HCT116 (cell line): ENCODE results near the gene EVX2. TPM values are rescaled to one million over a fixed set of nuclear protein-coding genes. Genes with fewer than 3 reads are reported as not detected.

Experiments
- ATAC-seq: fragments of 200-7000 bp; cut with Tn5 transposase; 2 replicates; pipeline ENCODE4 v1.9.1; 2020; ENCODE audit warnings: mild to moderate bottlenecking, moderate library complexity
- BruUV-seq: library from RNA; stranded (reverse); fragments of 400-500 nt; replicated peaks from 2 replicates; lab custom pipeline; 2021; lab: Mats Ljungman, UMichigan
- CTCF ChIA-PET: fragments of 300-600 bp; sonication (Branson Sonifier 250); formaldehyde crosslinking; loops from one replicate; lab custom pipeline; 2021; ENCODE audit warnings: antibody characterized with exemption; lab: Charles Lee
- POLR2A ChIA-PET: fragments of 300-600, 350-600 bp; sonication (Branson Sonifier 250); formaldehyde crosslinking; loops from one replicate; lab custom pipeline; 2021; ENCODE audit warnings: antibody characterized with exemption; lab: Charles Lee
- RAD21 ChIA-PET, 2 experiments: fragments of 300-600 bp; sonication (Branson Sonifier 250); formaldehyde crosslinking; loops; one replicate each; lab custom pipeline; 2023; ENCODE audit warnings: low total read pairs in 2 of 2; ENCODE audit not compliant: uncharacterized antibody in 2 of 2, unreplicated experiment in 2 of 2, low non-redundant PET in 1 of 2; lab: Charles Lee
- DNase-seq: peaks from one replicate; pipeline ENCODE4 v3.0.0-alpha.2; 2010; ENCODE audit warnings: low read depth, low spot score
- H2AFZ ChIP-seq: fragments of 200-600 bp; shearing (Covaris generic), sonication (generic); 2 replicates; pipeline ENCODE4 v1.6.1; 2017; ENCODE audit warnings: low read depth, mixed run types, mixed read lengths, antibody characterized with exemption, low read length; ENCODE audit not compliant: poor library complexity, severe bottlenecking
- H3K27ac ChIP-seq: 2 replicates; pipeline ENCODE4 v1.5.1; 2012; ENCODE audit warnings: low read depth, low read length
- H3K27me3 ChIP-seq: fragments of 200-600 bp; sonication (generic); 2 replicates; pipeline ENCODE4 v1.6.1; 2016; ENCODE audit warnings: mixed run types, low read length, mixed read lengths; ENCODE audit not compliant: insufficient read depth
- H3K36me3 ChIP-seq, 2 experiments: fragments of 200-500 bp in 1 of 2; fragments of 200-600 bp in 1 of 2; sonication (Bioruptor generic) in 1 of 2; sonication (generic) in 1 of 2; 2 replicates each; pipeline versions ENCODE4 v1.5.1 to v1.6.1; 2014 to 2016; ENCODE audit warnings: low read length in 2 of 2, inconsistent platforms in 1 of 2, mixed read lengths in 1 of 2, mixed run types in 1 of 2; ENCODE audit not compliant: insufficient read depth in 2 of 2, control insufficient read depth in 1 of 2
- H3K4me1 ChIP-seq, 2 experiments: fragments of 200-600 bp in 1 of 2; sonication (generic) in 1 of 2; 2 replicates each; pipeline versions ENCODE4 v1.5.1 to v1.6.1; 2012 to 2017; ENCODE audit warnings: low read length in 2 of 2, inconsistent platforms in 1 of 2, mild to moderate bottlenecking in 1 of 2, mixed read lengths in 1 of 2, mixed run types in 1 of 2, moderate library complexity in 1 of 2; ENCODE audit not compliant: insufficient read depth in 2 of 2, control insufficient read depth in 1 of 2
- H3K4me2 ChIP-seq: fragments of 200-600 bp; sonication (generic); 2 replicates; pipeline ENCODE4 v1.6.1; 2017; ENCODE audit warnings: mixed run types, low read length, mixed read lengths
- H3K4me3 ChIP-seq, 2 experiments: fragments of 200-600 bp in 1 of 2; sonication (generic) in 1 of 2; replicated peaks in 1 of 2; 2 replicates each; pipeline ENCODE4 v1.5.1; 2011 to 2016; ENCODE audit warnings: low read length in 2 of 2, control low read depth in 1 of 2, low read depth in 1 of 2, mild to moderate bottlenecking in 1 of 2, mixed read lengths in 1 of 2, mixed run types in 1 of 2
- H3K79me2 ChIP-seq: fragments of 200-600 bp; sonication (generic); 2 replicates; pipeline ENCODE4 v1.6.1; 2017; ENCODE audit warnings: mild to moderate bottlenecking, mixed run types, low read length, moderate library complexity, mixed read lengths; ENCODE audit not compliant: insufficient read depth
- H3K9ac ChIP-seq: fragments of 200-600 bp; sonication (generic); 2 replicates; pipeline ENCODE4 v1.6.1; 2016; ENCODE audit warnings: low read length, mixed read lengths
- H3K9me2 ChIP-seq: fragments of 200-600 bp; sonication (generic), shearing (Covaris generic); 2 replicates; pipeline ENCODE4 v1.6.1; 2017; ENCODE audit warnings: mixed run types, mild to moderate bottlenecking, moderate library complexity; ENCODE audit not compliant: insufficient read depth
- H3K9me3 ChIP-seq, 2 experiments: fragments of 200-500 bp in 1 of 2; fragments of 200-600 bp in 1 of 2; sonication (Bioruptor generic) in 1 of 2; sonication (generic) in 1 of 2; 2 replicates each; pipeline ENCODE4 v1.6.1; 2014 to 2017; ENCODE audit warnings: low read length in 2 of 2, mixed read lengths in 2 of 2, inconsistent platforms in 1 of 2, low read depth in 1 of 2, mild to moderate bottlenecking in 1 of 2, mixed run types in 1 of 2, moderate library complexity in 1 of 2; ENCODE audit not compliant: control insufficient read depth in 1 of 2, insufficient read depth in 1 of 2
- H4K20me1 ChIP-seq: fragments of 200-600 bp; sonication (generic), shearing (Covaris generic); 2 replicates; pipeline ENCODE4 v1.6.1; 2017; ENCODE audit warnings: mixed run types, mild to moderate bottlenecking, moderate library complexity; ENCODE audit not compliant: insufficient read depth
- EZH2 ChIP-seq: fragments of 200-600 bp; sonication (generic); IDR thresholded peaks from 2 replicates; pipeline ENCODE4 v1.6.1; 2017; ENCODE audit warnings: antibody characterized with exemption, mixed run types
- JUND ChIP-seq: IDR thresholded peaks from 2 replicates; pipeline ENCODE4 v1.6.1; 2012
- POLR2A ChIP-seq: IDR thresholded peaks from 2 replicates; pipeline ENCODE4 v1.7.0; 2011; ENCODE audit warnings: borderline replicate concordance; ENCODE audit not compliant: insufficient read depth, insufficient read length; ENCODE audit errors: extremely low read depth
- POLR2AphosphoS5 ChIP-seq: IDR thresholded peaks from 2 replicates; pipeline ENCODE4 v1.6.1; 2011; ENCODE audit warnings: mild to moderate bottlenecking, low read depth, low read length, moderate library complexity
- SIN3A ChIP-seq: IDR thresholded peaks from 2 replicates; pipeline ENCODE4 v1.6.1; 2012; ENCODE audit warnings: low read depth
- SP1 ChIP-seq: IDR thresholded peaks from 2 replicates; pipeline ENCODE4 v1.6.1; 2012; ENCODE audit warnings: low read depth
- SRF ChIP-seq: IDR thresholded peaks from 2 replicates; pipeline ENCODE4 v1.6.1; 2012; ENCODE audit warnings: low read depth
- YY1 ChIP-seq: IDR thresholded peaks from 2 replicates; pipeline ENCODE4 v1.6.1; 2011; ENCODE audit warnings: low read length, low read depth, moderate library complexity, mild to moderate bottlenecking; ENCODE audit not compliant: insufficient replicate concordance; ENCODE audit errors: extremely low read depth
- intact Hi-C: fragments of 100-400 bp; cut with micrococcal nuclease; formaldehyde crosslinking; loops from 2 replicates; pipeline ENCODE4 v1.10.0; 2022
- total RNA-seq: library from RNA; stranded (reverse); gene quantifications from one replicate; pipeline ENCODE4 v1.2.1, GENCODE V29; 2021; ENCODE audit not compliant: unreplicated experiment

Gene EVX2
- total RNA-seq, 1 experiment from 2014 or later, result not detected

- intact Hi-C loops, result loop anchor here (2.0 to 5.0 kb wide), 3 partner anchors 682 to 1324 kb away; no protein-coding TSS in a partner anchor
- Histone ChIP-seq H3K4me3 (peak overlapping the region; percentile 46 to 64), H3K9me3 (no peaks in the 10 kb centered on the region), H3K27me3 (no peaks in the 10 kb centered on the region), H3K9me2 (no peaks in the 10 kb centered on the region), H3K4me2 (peak overlapping the region; percentile 96), H3K79me2 (no peaks in the 10 kb centered on the region), H4K20me1 (no peaks in the 10 kb centered on the region), H3K4me1 (peaks cover 5 to 18% of the 10 kb centered on the region in 2 experiments; a peak in 3 of 4 replicates), H3K27ac (no peak overlapping the region), H3K9ac (peak overlapping the region; percentile 60; the same call in 1 of the 2 replicates), H3K36me3 (no peaks in the 10 kb centered on the region), H2AFZ (peak overlapping the region; percentile 96)
- TF ChIP-seq SRF (0 out of 2 replicates have a peak, but pooled peaks have one; percentile 19), POLR2A (no peak), YY1 (no peak), JUND (no peak), SIN3A (no peak), SP1 (no peak), EZH2 (no peak)
- no peak for ATAC-seq
- ChIA-PET POLR2A (interaction anchor here (0.5 to 0.6 kb wide), 2 partner anchors 210 to 519 kb away, joined by 3 to 4 read pairs; no protein-coding TSS in a partner anchor), CTCF (interaction anchor here (0.6 to 2.6 kb wide), 9 partner anchors 406 to 1399 kb away, joined by 3 to 24 read pairs (median 6); no protein-coding TSS in a partner anchor), RAD21 (no interaction called here)
- no TSS peak for BruUV-seq
- DNase-seq, result no peak
These were observed 12.7 kb upstream of the EVX2 start for GRCh38 chr2:176096243-176096985.

DNA sequence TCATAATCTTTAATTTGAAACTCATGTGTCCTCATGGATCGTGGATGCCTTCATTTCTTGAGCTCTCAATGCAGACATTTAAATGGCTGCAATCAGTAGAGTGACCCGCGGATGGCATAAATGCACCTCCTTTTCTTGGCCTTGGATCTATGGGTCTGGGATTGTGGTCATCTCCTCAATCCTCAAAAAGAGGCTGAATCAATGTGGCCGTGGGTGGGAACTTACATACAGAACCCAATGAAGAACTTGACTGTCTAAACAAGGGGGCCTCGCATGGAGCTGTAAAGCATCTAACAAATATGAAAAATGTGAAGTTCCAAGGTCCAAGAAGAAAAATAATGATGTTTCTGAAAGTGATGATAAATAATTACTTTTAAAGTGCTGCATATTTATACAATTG is 11.7 kb upstream of the EVX2 start:
- H3K36me3 ChIP-seq, result no peaks in the 10 kb centered on the region
- no peak overlapping the region for H2AFZ ChIP-seq
- no peaks in the 10 kb centered on the region for H3K9me3 ChIP-seq
- no peak overlapping the region for H3K4me3 ChIP-seq
- ChIA-PET CTCF (interaction anchor here (1.2 to 2.0 kb wide), 2 partner anchors 766 to 1065 kb away, joined by 3 to 9 read pairs; no protein-coding TSS in a partner anchor), POLR2A (no interaction called here), RAD21 (no interaction called here)
- no peak overlapping the region for H3K27ac ChIP-seq
- H3K4me2 ChIP-seq, result no peak overlapping the region
- ATAC-seq (no peak), DNase-seq (no peak)
- no TSS peak for BruUV-seq
- H4K20me1 ChIP-seq, result no peaks in the 10 kb centered on the region
- H3K4me1 ChIP-seq, result peaks cover 5 to 18% of the 10 kb centered on the region in 2 experiments; a peak in 3 of 4 replicates
- TF ChIP-seq EZH2 (no peak), SRF (no peak), POLR2AphosphoS5 (no peak)
- intact Hi-C loops, result loop anchor here (5.0 kb wide), 1 partner anchor 1323 kb away; no protein-coding TSS in a partner anchor
- H3K79me2 ChIP-seq, result no peaks in the 10 kb centered on the region
- no peaks in the 10 kb centered on the region for H3K27me3 ChIP-seq
- no peaks in the 10 kb centered on the region for H3K9me2 ChIP-seq
- H3K9ac ChIP-seq, result no peak overlapping the region
